HG03571 (cell line): ENCODE data around the gene XYLT2.

Source experiments
- ATAC-seq: cut with Tn5 transposase; IDR thresholded peaks from one replicate; pipeline ENCODE4 v1.9.1; 2021; ENCODE audit not compliant: unreplicated experiment

Gene XYLT2

GRCh38 chr17:50363217-50364060 lies 17.5 kb downstream of the XYLT2 start:
- ATAC-seq = no peak

DNA sequence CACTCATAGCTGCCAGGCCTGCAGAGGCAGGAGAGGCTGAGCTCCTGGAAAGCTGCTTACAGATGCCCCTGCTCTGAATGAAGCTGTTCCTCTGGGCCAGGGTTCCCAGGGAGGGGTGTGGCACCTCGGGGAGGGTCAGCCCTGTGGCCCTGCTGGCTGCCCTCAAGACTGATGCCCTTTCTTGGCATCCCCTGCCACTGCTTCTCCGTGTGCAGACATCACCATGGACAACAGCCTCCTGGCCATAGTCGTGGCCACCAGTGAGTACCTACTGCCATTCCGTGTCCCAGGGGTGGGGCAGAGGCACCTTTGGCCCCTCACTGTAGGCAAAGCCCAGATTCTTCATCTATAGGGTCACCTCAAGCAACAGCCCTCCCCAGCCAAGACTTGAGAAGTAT lies 18.1 kb downstream of the XYLT2 start:
- ATAC-seq = no peak

GRCh38 chr17:50364715-50365114 lies 18.8 kb downstream of the XYLT2 start:
- no peak for ATAC-seq

DNA sequence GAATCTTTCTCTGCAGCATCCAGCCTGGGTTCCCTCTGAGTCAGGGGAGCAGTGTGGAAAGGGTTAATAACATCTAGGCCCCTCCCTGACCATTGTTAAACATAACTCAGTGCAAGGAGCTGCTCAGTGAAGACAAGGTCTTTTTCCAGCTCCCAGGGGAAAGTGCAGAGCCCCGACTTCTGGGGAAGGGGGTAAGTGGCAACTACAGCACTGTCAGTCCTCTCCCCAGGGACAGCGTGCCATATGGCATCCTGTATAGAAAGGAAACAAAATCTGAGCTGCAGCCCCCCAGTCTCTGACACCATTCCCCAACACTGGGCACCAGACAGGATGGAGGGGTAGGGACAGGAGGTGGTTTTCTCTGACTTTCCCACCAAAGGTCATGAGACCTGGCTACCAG lies 19.2 kb downstream of the XYLT2 start:
- ATAC-seq = no peak

DNA sequence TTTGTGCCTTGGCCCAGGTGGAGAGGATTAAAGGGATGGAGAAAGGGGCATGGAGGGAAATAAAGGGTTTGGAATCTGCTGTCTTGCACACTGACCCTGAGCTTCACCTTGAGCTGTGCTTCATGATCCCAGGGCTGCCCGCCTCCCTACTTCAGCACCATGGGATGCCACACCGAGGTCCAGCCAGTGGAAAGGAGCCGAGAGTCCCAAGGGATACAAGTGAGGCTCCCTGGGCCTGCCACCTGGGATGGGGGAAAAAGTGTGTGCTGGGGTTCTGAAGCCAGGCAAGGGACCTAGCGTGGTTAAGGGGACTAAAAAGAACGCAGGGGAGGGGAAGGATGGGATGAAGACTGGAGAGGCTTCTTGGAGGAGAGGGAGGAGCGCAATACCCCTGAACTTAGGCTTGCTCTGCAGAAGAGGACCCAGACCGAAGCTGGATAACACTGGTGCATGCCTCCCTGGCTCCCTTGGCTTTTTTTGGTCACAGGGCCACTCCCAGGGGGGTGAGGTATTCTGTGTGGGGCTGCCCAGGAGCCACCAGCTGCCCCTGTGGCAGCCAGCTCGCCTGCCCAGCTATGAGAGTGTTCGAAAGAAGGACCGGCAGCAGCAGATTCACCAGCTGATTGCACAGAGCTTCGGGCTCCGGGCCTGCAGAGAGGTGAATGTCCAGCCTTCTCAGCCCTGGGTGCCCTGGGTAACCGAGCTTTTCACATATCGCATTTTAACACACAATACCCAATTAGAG lies 19.9 kb downstream of the XYLT2 start:
- ATAC-seq = no peak

DNA sequence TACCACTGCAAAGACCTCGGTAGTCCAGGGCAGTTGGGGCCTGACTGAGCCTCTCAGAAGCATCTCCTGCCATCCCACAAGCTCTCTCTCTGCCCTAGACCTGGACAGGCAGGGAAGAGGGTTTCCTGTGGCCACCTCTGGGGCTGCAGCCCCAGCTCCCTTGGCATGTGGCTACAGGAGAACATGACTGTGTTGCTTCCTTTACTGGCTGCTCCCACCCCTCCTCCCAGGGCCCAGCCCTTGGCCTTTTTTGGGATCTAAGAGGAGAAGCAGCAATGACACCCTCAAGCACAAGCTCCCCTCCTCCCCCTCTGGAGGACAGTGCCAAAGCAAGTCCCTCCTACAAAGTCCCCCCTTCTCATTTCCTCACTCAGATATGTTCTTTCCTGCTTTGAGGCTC lies 21.5 kb downstream of the XYLT2 start:
- no peak for ATAC-seq

DNA sequence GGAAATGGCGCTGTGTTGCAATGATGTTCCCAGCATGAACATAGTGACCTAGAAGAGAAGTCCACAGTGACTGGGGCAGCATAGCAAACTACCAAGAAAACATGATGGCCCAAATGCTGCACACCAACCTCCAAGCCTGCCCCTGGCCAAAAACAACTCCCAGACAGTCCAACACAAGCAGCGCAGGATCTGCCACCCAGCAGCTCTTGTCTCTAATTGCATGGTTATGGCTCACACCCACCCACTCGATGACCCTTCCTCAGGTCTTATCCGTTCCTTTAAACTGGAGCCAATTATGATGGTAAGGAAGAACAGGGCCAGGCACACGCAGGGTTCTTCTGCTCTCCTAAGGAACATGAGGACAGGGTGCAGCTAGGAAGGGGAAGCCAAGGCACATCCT lies 24.1 kb downstream of the XYLT2 start:
- no peak for ATAC-seq

DNA sequence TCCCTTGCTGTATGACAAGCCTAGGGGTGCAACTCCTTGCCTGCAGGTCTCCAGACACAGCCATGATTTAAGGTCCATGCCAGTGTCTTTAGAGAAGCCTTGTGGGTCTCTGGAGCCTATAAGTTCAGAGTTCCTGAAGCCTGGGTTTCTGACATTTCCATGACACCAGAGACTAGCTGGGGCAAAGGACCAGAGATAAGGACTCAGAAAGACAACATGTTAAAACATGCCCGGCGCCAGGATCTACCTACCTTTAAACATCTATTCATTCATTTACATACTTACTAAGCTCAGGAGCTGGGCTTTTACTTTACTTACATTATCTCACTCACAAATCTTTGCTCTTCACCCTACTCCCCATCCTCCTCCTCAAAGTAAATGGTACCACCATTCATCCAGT lies 25.6 kb downstream of the XYLT2 start:
- ATAC-seq = no peak

- ATAC-seq = no peak
These were observed 26.4 kb downstream of the XYLT2 start for GRCh38 chr17:50372222-50372757.

DNA sequence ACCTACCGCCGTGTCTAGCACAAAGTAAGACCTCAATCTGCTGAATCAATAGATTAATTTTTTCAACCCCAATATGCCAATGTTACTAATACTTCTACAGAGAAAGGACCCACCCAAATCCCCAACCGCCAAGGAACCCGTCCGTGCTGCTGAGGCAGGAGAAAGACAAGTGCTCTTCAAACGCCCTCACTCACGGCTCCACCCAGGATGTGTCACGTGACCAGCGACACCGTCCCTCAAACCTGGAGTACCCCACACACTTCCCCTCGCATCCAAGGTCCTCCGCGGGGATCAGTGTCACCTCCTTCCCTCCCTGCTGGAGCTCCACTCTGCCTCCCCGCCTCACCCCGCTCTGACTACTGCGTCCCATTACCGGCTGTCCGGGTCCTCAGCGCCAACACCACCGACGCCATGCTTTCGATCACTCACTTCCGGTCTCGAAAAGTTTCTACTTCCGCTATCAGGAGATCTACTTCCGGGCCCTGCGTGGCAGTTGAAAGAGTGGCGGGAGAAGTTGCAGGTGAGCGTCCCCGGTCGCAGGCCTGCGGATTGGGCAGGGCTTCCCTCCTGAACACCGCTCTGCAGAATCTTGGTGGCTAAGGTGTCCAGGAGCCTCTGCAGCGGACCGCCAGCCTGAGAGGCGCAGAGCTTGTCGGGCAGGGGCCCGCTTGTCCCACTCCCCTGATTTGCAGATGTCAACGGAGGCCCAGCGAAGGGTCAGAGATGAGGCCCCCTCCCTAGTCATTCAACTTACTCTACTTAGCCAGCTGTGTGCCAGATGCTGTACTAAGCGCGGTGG lies 27.0 kb downstream of the XYLT2 start, which contains the start of the genes EME1 and MRPL27:
TSS of gene EME1 (plus strand) at position 472 of the 799 bp plus-strand sequence. CDS start 1,980 bp downstream, outside the sequence.
TSS of gene MRPL27 (minus strand) at position 427 of the 799 bp plus-strand sequence. CDS start at position 413, 14 bp downstream.
- peak; percentile 72 for ATAC-seq

DNA sequence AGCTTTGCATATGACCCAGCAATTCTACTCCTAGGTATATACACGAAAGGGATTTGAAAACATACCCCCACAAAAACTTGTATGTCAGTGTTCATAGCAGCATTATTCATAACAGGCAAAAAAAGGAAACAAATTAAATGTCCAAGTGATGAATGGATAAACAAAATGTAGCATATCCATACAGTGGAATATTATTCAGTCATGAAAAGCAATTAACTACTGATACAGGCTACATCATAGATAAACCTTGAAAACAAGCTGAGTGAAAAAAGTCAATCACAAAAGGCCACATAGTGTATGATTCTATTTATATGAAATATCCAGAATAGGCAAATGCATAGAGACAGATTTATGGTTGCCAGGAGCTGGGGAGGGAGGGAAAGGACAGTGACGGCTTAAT lies 27.8 kb downstream of the XYLT2 start:
- no peak for ATAC-seq

- no peak for ATAC-seq
These were observed 30.1 kb downstream of the XYLT2 start for GRCh38 chr17:50375858-50376538.

DNA sequence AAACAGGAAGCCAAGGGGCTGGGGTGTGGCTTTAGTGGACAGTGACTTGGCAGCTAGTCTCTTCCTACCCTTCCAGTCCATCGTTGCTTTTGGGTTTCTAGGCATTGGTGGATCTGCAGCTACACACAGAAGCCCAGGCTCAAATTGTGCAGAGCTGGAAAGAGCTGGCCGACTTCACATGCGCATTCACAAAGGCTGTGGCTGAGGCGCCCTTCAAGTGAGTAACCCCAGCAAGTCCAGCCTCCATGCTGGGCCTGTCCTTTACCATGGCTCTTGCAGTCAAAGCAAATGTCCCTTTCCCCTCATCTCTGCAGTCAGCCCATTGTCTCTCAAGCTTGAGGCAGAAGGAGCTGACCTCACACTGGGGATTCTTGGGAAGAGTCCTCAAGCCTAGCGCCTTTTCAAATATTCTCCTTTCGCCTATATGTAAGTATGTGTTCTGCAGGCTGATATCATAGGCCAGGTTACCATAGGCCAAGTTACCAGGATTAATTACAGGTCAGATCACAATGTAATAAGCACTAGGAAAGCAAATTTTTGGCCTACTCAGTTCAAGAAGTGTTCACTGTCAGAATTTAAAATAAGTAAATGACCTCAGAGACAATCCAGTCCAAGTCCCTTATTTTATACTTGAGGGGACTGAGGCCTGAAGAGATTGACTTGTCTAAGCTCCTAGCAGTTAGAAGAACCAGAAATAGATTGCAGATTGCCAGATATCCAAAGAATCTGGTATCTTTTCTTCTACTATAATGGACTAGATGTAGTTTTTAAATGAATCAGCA lies 33.6 kb downstream of the XYLT2 start:
- ATAC-seq = no peak

DNA sequence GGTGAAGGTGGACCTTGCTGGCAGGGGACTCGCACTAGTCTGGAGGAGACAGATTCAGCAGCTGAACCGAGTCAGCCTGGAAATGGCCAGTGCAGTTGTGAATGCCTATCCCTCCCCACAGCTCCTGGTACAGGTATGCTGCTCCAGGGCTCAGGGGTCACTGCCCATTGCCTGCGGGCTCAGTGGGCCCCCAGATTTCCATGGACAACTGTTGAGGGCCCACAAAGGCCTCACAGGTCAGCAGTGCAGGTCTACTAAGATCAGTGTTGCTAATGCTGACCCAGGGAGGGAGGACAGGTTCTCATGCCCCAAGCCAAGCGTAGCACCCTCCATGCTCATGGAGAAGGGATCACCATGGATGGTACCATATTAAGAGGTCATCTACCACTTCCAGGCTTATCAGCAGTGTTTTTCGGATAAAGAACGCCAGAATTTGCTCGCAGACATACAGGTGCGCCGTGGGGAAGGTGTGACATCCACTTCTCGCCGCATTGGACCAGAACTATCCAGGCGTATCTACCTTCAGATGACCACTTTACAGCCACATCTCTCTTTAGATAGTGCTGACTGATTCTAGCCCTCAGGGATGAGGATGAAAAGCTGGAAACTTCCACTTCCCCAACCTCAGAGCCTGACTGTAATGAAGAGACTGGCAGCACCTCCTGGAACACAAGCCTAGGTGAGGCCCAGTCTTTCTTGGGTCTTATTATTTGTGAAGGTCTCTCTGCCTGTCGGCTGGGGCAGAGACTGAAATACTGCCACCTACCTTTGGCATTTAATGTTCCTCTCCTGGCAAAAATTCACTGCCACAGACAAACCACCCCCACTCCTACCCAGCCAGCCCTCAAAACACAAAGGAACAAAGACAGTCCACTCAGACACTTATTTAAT lies 34.7 kb downstream of the XYLT2 start:
- ATAC-seq = no peak

DNA sequence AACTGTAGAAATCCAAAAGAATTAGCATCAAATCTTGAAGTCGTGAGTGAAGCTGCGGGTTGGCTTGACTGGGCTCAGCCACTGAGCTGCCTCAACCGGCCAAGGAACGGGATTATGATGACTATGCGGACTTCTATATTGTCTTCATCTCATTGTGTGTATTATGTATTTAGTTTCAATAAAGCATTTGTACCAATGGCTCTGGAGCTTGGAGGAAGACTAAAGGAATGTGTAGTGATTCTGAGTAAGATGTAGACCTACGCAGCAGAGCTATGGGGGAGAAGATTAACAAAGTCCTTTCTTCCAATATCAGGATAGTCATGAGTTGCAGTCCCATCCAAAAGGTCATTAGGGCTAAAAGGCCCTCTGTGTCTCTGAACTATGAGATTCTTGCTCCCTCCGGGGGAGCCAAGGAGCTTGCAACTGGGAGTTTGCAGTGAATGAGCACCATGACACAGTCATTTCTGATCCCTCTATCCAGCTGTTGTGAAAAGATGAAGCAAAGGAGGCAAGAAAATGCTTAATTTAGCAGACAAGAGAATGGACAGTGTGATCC lies 35.4 kb downstream of the XYLT2 start:
- no peak for ATAC-seq

DNA sequence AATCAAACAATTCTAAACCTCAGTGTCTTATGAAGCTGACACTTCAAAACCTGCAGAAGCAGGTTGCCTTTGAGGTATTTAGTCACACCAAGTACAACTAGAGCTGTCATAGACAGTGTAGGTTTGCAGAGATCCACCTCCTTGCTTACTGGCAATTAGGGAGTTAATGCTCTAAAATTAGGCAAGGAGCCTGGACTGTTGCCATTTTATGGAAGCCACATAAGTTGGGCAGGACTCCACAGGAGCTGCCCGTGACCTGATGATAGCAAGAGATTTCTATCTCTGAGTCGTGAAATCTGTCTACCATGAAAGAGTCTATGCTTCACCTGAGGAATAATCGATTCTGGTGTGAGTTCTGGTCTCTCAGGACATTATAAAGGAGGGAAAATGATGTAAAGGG lies 36.0 kb downstream of the XYLT2 start:
- no peak for ATAC-seq

GRCh38 chr17:50382931-50383330 lies 37.0 kb downstream of the XYLT2 start:
- no peak for ATAC-seq

GRCh38 chr17:50386510-50386909 lies 40.6 kb downstream of the XYLT2 start:
- no peak for ATAC-seq
